Body of pancreas (tissue), 4 donors: ENCODE measurements around the gene ATP2C2. TPM values are rescaled to one million over a fixed set of nuclear protein-coding genes. Genes with fewer than 3 reads are reported as not detected.

Experiments used
- ATAC-seq: fragments of 150-250 bp; one replicate; pipeline ENCODE4 v1.9.1; 2016
- DNase-seq, 4 donors: peaks; one replicate each; pipeline ENCODE4 v3.0.0-alpha.2; 2019
- H3K27ac ChIP-seq, 4 donors: fragments of 200-600 bp; sonication (generic); 1 replicate in 3 of 4; 2 replicates in 1 of 4; pipeline versions ENCODE4 v1.5.1 to v1.6.1; 2016 to 2019; ENCODE audit warnings: mild to moderate bottlenecking in 1 of 4, mixed read lengths in 1 of 4, moderate library complexity in 1 of 4
- H3K27me3 ChIP-seq, 2 donors: fragments of 200-600 bp; sonication (generic); one replicate each; pipeline ENCODE4 v1.6.0; 2016; ENCODE audit warnings: mild to moderate bottlenecking in 1 of 2
- H3K36me3 ChIP-seq, 2 donors: fragments of 200-600 bp; sonication (generic); replicated peaks in 1 of 2; 2 replicates each; pipeline ENCODE4 v1.5.1; 2016; ENCODE audit warnings: low read depth in 2 of 2; ENCODE audit not compliant: insufficient read depth in 1 of 2
- H3K4me1 ChIP-seq: fragments of 200-600 bp; sonication (generic); one replicate; pipeline ENCODE4 v1.6.0; 2016
- H3K4me3 ChIP-seq, 2 donors: fragments of 200-600 bp; sonication (generic); 1 replicate in 1 of 2; 2 replicates in 1 of 2; pipeline ENCODE4 v1.5.1; 2016 to 2019
- H3K9me3 ChIP-seq, 3 donors: fragments of 200-600 bp; sonication (generic); 1 replicate in 2 of 3; 2 replicates in 1 of 3; pipeline ENCODE4 v1.5.1; 2016
- CTCF ChIP-seq, 7 experiments: fragments of 450-650 bp in 4 of 7; fragments of 200-600 bp in 3 of 7; sonication (generic) in 3 of 7; IDR thresholded peaks; one replicate each; pipeline ENCODE4 v1.5.1; 2016 to 2019; ENCODE audit warnings: antibody characterized with exemption in 7 of 7
- POLR2A ChIP-seq, 3 donors: fragments of 450-650 bp; IDR thresholded peaks; one replicate each; pipeline ENCODE4 v1.6.1; 2016; ENCODE audit warnings: antibody characterized with exemption in 3 of 3, mild to moderate bottlenecking in 2 of 3
- WGBS, 2 donors: methylation state at CpG; one replicate each; pipeline ENCODE4 v1.1.5; 2017; 5-methylcytosine and 5-hydroxymethylcytosine counted together
- intact Hi-C: fragments of 100-400 bp; cut with DNase I; formaldehyde crosslinking; loops from one replicate; pipeline ENCODE4 v1.15.1; 2023
- total RNA-seq, 2 donors: library from RNA; depleted of rRNA; stranded (reverse); fragments of >200 nt; gene quantifications; one replicate each; pipeline ENCODE4 v1.1.0, GENCODE V29; 2016

The ATP2C2 gene
- total RNA-seq, 2 donors from 2014 or later, result 2.1 to 18.1 TPM

- no peak for TF ChIP-seq CTCF (IDR thresholded peaks at IDR 0.05)
- no peak for TF ChIP-seq POLR2A (IDR thresholded peaks at IDR 0.05)
- no peaks in the 10 kb centered on the region for H3K9me3 ChIP-seq
- ATAC-seq, result no peak
- no peak overlapping the region for H3K27ac ChIP-seq
- intact Hi-C loops, result no loop called here
- no peaks in the 10 kb centered on the region for H3K27me3 ChIP-seq
- no peaks in the 10 kb centered on the region for H3K4me1 ChIP-seq
- no peak overlapping the region for H3K4me3 ChIP-seq
- no peaks in the 10 kb centered on the region for H3K36me3 ChIP-seq
- WGBS, 2 donors, result 47 to 56% methylated on average over 13 of the region's 13 CpGs
- DNase-seq, result no peak
Measured at GRCh38 chr16:84327926-84328505, 40.3 kb upstream of the ATP2C2 start.

GRCh38 chr16:84329016-84329415 lies 39.3 kb upstream of the ATP2C2 start:
- intact Hi-C loops, result no loop called here
- no peak for ATAC-seq
- DNase-seq, result no peak

GRCh38 chr16:84329843-84330684 lies 38.3 kb upstream of the ATP2C2 start:
- ATAC-seq, result no peak
- H3K4me1 ChIP-seq, result no peaks in the 10 kb centered on the region
- H3K27me3 ChIP-seq, result no peaks in the 10 kb centered on the region
- no peak overlapping the region for H3K27ac ChIP-seq
- WGBS, 2 donors, result 37 to 47% methylated on average over 13 to 18 of the region's 18 CpGs
- no peak for DNase-seq
- no peak for TF ChIP-seq CTCF (IDR thresholded peaks at IDR 0.05)
- no peak for TF ChIP-seq POLR2A (IDR thresholded peaks at IDR 0.05)
- no peak overlapping the region for H3K4me3 ChIP-seq
- no peaks in the 10 kb centered on the region for H3K9me3 ChIP-seq
- intact Hi-C loops, result no loop called here
- no peaks in the 10 kb centered on the region for H3K36me3 ChIP-seq

More at GRCh38 chr16:84329016-84329415, 39.3 kb upstream of the ATP2C2 start:
- Histone ChIP-seq H3K36me3 (no peaks in the 10 kb centered on the region), H3K9me3 (no peaks in the 10 kb centered on the region), H3K4me3 (no peak overlapping the region), H3K27me3 (no peaks in the 10 kb centered on the region), H3K4me1 (no peaks in the 10 kb centered on the region), H3K27ac (no peak overlapping the region)
- TF ChIP-seq POLR2A (IDR thresholded peaks at IDR 0.05), result no peak
- TF ChIP-seq CTCF (IDR thresholded peaks at IDR 0.05), result no peak
- WGBS, 2 donors, result 76 to 86% methylated on average over 8 of the region's 8 CpGs

GRCh38 chr16:84330685-84331050 lies 37.7 kb upstream of the ATP2C2 start:
- Histone ChIP-seq H3K9me3 (no peaks in the 10 kb centered on the region), H3K27ac (no peak overlapping the region), H3K27me3 (no peaks in the 10 kb centered on the region), H3K36me3 (no peaks in the 10 kb centered on the region), H3K4me3 (no peak overlapping the region), H3K4me1 (no peaks in the 10 kb centered on the region)
- TF ChIP-seq CTCF (IDR thresholded peaks at IDR 0.05) (no peak), POLR2A (IDR thresholded peaks at IDR 0.05) (no peak)
- DNase-seq (no peak), ATAC-seq (no peak)
- intact Hi-C loops, result no loop called here
- 77% methylated on average over 5 of the region's 5 CpGs; no CpG with 5 or more reads in 1 of the 2 donors for WGBS, 2 donors
